Gastroesophageal sphincter (tissue), 3 donors: ENCODE measurements around the gene BMP2K.

Experiments
- EP300 ChIP-seq: sonication (generic); formaldehyde crosslinking; IDR thresholded peaks from one replicate; pipeline ENCODE4 v1.6.1; 2017; ENCODE audit warnings: antibody characterized with exemption, mild to moderate bottlenecking
- POLR2A ChIP-seq, 2 donors: fragments of 450-650 bp; IDR thresholded peaks; one replicate each; pipeline ENCODE4 v1.6.1; 2017; ENCODE audit warnings: antibody characterized with exemption in 2 of 2, mild to moderate bottlenecking in 2 of 2, moderate library complexity in 1 of 2
- POLR2AphosphoS5 ChIP-seq: sonication (generic); formaldehyde crosslinking; IDR thresholded peaks from one replicate; pipeline ENCODE4 v1.6.1; 2017; ENCODE audit warnings: antibody characterized with exemption
- TF ChIP-seq, protein P1 (sequence below), 4 experiments: fragments of 200-600 bp in 2 of 4; fragments of 450-650 bp in 2 of 4; sonication (generic) in 1 of 4; IDR thresholded peaks; one replicate each; pipeline ENCODE4 v1.5.1; 2017 to 2019; ENCODE audit warnings: antibody characterized with exemption in 4 of 4, mild to moderate bottlenecking in 2 of 4, moderate library complexity in 2 of 4

DNA sequence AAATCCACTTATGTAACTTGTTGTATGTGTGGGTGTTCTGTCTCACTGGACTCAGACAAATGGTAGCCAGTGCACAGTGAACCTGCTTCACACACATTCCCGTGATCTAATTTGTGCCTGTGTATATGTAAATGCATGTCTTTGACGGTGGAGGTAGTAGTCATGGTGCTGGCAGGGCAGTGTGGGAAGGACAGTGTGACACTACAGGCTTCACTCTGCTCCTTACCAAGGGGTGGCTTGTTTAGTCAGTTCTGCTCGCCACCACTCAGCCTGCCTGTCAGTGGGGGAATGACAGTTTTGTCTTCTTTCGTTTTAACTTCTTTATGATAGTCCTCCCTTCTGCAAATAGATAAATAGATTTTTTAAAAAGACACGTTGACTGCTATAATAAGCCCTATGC lies 180.8 kb downstream of the BMP2K start:
- TF ChIP-seq, protein P1, sequence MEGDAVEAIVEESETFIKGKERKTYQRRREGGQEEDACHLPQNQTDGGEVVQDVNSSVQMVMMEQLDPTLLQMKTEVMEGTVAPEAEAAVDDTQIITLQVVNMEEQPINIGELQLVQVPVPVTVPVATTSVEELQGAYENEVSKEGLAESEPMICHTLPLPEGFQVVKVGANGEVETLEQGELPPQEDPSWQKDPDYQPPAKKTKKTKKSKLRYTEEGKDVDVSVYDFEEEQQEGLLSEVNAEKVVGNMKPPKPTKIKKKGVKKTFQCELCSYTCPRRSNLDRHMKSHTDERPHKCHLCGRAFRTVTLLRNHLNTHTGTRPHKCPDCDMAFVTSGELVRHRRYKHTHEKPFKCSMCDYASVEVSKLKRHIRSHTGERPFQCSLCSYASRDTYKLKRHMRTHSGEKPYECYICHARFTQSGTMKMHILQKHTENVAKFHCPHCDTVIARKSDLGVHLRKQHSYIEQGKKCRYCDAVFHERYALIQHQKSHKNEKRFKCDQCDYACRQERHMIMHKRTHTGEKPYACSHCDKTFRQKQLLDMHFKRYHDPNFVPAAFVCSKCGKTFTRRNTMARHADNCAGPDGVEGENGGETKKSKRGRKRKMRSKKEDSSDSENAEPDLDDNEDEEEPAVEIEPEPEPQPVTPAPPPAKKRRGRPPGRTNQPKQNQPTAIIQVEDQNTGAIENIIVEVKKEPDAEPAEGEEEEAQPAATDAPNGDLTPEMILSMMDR (IDR thresholded peaks at IDR 0.05) = no peak
- TF ChIP-seq POLR2A (IDR thresholded peaks at IDR 0.05) = no peak
- TF ChIP-seq EP300 = no peak
- no peak for TF ChIP-seq POLR2AphosphoS5
